Measurements from ENCODE around the gene OPRL1. TPM values are rescaled to one million over a fixed set of nuclear protein-coding genes. Genes with fewer than 3 reads are reported as not detected.

Gene OPRL1
- total and polyA plus RNA-seq, 12 donors: 0.19 to 1.3 (median 0.40) TPM

DNA sequence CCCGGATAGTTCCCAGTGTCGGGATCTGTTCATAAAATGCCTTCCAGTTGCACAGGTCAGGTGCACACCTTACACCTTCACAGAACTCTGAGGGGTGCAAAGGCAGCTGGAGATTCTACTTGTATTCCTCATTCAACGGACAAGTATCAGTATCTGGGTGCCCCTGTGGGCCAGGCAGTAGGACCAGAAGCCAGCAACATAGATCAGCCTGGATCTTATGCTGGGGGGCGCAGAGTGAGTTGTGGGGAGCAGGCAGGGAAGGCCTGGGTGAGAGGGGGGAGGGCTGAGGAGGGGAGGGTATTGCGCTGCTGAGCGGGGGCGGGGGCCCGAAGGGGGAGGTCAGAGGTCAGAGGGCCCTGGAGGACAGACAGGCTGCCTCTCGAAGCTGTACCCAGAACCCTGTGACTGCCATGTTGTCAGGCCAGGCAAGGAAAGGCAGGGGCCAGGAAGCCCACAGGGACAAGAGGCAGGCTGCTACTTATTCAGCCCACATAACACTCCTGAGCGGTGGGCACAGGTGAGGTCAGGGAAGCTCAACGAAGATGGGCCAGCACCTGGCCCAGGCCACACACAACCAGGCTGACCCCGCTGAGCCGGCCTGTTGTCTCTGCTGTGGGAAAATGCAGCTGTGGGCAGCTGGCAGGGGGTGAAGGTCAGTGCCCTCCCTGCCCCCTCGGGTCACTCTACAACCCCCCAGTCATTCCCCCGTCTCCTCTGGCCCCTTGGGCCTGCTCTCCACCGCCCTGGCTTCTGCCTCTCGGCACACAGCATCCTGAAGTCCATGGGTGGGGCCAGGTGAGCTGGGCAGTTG lies 1.1 kb downstream of the OPRL1 start:
- TF ChIP-seq, protein P1, sequence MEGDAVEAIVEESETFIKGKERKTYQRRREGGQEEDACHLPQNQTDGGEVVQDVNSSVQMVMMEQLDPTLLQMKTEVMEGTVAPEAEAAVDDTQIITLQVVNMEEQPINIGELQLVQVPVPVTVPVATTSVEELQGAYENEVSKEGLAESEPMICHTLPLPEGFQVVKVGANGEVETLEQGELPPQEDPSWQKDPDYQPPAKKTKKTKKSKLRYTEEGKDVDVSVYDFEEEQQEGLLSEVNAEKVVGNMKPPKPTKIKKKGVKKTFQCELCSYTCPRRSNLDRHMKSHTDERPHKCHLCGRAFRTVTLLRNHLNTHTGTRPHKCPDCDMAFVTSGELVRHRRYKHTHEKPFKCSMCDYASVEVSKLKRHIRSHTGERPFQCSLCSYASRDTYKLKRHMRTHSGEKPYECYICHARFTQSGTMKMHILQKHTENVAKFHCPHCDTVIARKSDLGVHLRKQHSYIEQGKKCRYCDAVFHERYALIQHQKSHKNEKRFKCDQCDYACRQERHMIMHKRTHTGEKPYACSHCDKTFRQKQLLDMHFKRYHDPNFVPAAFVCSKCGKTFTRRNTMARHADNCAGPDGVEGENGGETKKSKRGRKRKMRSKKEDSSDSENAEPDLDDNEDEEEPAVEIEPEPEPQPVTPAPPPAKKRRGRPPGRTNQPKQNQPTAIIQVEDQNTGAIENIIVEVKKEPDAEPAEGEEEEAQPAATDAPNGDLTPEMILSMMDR (IDR thresholded peaks at IDR 0.05): no peak
- peaks cover 16 to 62% (median 41%) of the 10 kb centered on the region in 9 donors for H3K4me1 ChIP-seq
- H3K4me3 ChIP-seq: peak overlapping the region in 7 of 10 donors; percentile 53 to 91 (median 84)
- ATAC-seq: no peak
- no peaks in the 10 kb centered on the region for H3K9me3 ChIP-seq
- 80% methylated on average over 17 of the region's 17 CpGs for WGBS, 2 donors
- peaks cover 0 to 6% (median 0%) of the 10 kb centered on the region in 9 donors for H3K36me3 ChIP-seq
- H3K27ac ChIP-seq: peak overlapping the region in 5 of 10 donors; percentile 67 to 91 (median 83)
- peaks cover 0 to 25% (median 24%) of the 10 kb centered on the region in 7 donors for H3K27me3 ChIP-seq
- intact Hi-C loops (cut with DNase I): loop anchor here in 5 of 10 donors (5.0 kb wide), 2 partner anchors 36 to 41 kb away; no protein-coding TSS in a partner anchor
- DNase-seq: no peak

DNA sequence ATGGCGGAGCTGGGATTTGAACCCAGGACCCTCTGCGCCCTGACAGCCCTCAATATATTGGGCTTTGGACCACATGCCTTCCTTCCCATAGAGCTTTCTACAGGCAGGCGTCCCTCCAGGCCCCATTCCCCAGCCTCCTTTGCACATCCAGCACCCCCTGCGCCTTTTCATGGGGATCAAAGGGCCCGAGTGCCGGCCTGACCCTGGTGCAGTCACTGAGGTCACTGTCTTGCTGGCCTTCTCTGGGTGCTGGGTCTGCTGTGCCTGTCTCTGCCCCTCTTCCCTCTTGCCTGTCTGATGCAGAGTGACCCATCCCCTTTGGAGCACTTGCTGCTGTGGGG lies 1.7 kb downstream of the OPRL1 start:
- Histone ChIP-seq H3K9me3 (no peaks in the 10 kb centered on the region), H3K4me3 (no peak overlapping the region), H3K27me3 (peaks cover 0 to 29% (median 27%) of the 10 kb centered on the region in 7 donors), H3K36me3 (peaks cover 0 to under 1% (median 0%) of the 10 kb centered on the region in 9 donors), H3K4me1 (peaks cover 16 to 57% (median 41%) of the 10 kb centered on the region in 9 donors), H3K27ac (no peak overlapping the region)
- intact Hi-C loops (cut with DNase I): loop anchor here in 5 of 10 donors (5.0 kb wide), 2 partner anchors 36 to 41 kb away; no protein-coding TSS in a partner anchor
- TF ChIP-seq, protein P1 (IDR thresholded peaks at IDR 0.05): no peak
- WGBS, 2 donors: 94% methylated on average over 6 of the region's 6 CpGs
- DNase-seq (no peak), ATAC-seq (no peak)

GRCh38 chr20:64082126-64082731 lies 2.3 kb downstream of the OPRL1 start:
- Histone ChIP-seq H3K4me1 (peaks cover 16 to 57% (median 41%) of the 10 kb centered on the region in 9 donors), H3K27me3 (peaks cover 0 to 32% (median 27%) of the 10 kb centered on the region in 7 donors), H3K9me3 (no peaks in the 10 kb centered on the region), H3K36me3 (no peaks in the 10 kb centered on the region), H3K27ac (peak overlapping the region in 1 of 10 donors; percentile 14), H3K4me3 (peak overlapping the region in 1 of 10 donors; percentile 23)
- DNase-seq (no peak), ATAC-seq (peak in 1 of 8 donors; percentile 10)
- WGBS, 2 donors: 19 to 22% methylated on average over 13 of the region's 13 CpGs
- intact Hi-C loops (cut with DNase I): loop anchor here in 5 of 10 donors (5.0 kb wide), 2 partner anchors 35 to 40 kb away; no protein-coding TSS in a partner anchor
- TF ChIP-seq, protein P1 (IDR thresholded peaks at IDR 0.05): no peak

- Histone ChIP-seq H3K9me3 (peaks cover 0 to 3% (median 0%) of the 10 kb centered on the region in 11 donors), H3K36me3 (no peaks in the 10 kb centered on the region), H3K27ac (peak overlapping the region in 1 of 10 donors; percentile 14), H3K4me1 (peaks cover 16 to 55% (median 38%) of the 10 kb centered on the region in 9 donors), H3K27me3 (peaks cover 0 to 35% (median 30%) of the 10 kb centered on the region in 7 donors), H3K4me3 (peak overlapping the region in 9 of 10 donors; percentile 56 to 74 (median 63))
- DNase-seq: no peak
- intact Hi-C loops (cut with DNase I): loop anchor here in 5 of 10 donors (5.0 kb wide), 2 partner anchors 34 to 39 kb away; no protein-coding TSS in a partner anchor
- TF ChIP-seq, protein P1 (IDR thresholded peaks at IDR 0.05): no peak
- 25 to 27% methylated on average over 13 of the region's 13 CpGs for WGBS, 2 donors
- no peak for ATAC-seq
These were observed 3.0 kb downstream of the OPRL1 start for GRCh38 chr20:64082820-64083377.
